Erythroblast (primary cell): Measurements from ENCODE around the gene GTSF1L.

Source experiments
- GATA1 ChIP-seq: IDR thresholded peaks from 2 replicates; pipeline ENCODE4 v1.6.1; 2011; ENCODE audit warnings: low read depth, mild to moderate bottlenecking, control low read depth, low read length, moderate library complexity
- POLR2A ChIP-seq: IDR thresholded peaks from 2 replicates; pipeline ENCODE4 v1.6.1; 2011; ENCODE audit warnings: mild to moderate bottlenecking, low read length

GRCh38 chr20:43725666-43726065, 1.1 kb downstream of the GTSF1L start:
- TF ChIP-seq POLR2A (no peak), GATA1 (no peak)
